SIG-M5 (cell line): Measurements from ENCODE around the gene SELE.

Experiments used
- DNase-seq: peaks from one replicate; lab custom pipeline; 2025; lab: John Stamatoyannopoulos, UW

The SELE gene

DNA sequence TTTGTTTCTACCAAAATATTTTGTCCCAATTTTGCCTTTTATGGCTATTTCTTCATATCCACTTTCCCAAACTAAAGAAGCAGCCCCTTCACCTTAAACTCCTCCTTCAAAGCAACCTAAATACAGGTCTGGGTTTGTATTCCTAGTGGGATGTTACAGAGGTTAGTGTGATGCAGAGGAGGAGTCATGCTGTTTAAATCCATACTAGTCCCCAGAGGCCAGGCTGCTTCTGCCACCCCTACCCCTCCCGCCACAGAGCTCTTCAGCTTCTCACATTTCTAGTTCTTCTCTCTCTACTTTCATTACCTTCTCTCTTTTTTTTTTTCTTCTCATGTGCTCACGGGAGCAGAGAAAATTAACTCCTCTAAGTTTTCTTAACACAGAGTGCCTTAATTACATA is 51.8 kb downstream of the SELE start:
- no peak for DNase-seq

DNA sequence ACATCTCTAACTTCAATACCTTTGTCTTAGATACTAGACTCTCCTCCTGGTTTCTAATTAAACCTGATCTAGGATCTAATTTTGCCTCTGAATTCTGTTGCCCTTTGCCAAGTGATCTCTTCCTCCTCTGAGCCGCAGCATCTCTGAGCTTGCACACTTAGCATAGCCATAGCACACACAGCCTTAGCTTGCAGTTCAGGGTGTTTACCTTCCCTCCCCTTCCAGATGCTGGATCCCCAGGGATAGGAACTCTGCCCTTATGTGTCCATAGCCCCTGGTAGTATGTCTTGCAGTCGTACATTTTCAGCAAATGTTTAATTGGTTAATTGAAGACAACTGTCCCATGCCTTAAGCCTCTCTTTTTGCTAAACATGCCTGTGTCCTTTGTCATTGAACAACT is 52.7 kb downstream of the SELE start:
- no peak for DNase-seq

DNA sequence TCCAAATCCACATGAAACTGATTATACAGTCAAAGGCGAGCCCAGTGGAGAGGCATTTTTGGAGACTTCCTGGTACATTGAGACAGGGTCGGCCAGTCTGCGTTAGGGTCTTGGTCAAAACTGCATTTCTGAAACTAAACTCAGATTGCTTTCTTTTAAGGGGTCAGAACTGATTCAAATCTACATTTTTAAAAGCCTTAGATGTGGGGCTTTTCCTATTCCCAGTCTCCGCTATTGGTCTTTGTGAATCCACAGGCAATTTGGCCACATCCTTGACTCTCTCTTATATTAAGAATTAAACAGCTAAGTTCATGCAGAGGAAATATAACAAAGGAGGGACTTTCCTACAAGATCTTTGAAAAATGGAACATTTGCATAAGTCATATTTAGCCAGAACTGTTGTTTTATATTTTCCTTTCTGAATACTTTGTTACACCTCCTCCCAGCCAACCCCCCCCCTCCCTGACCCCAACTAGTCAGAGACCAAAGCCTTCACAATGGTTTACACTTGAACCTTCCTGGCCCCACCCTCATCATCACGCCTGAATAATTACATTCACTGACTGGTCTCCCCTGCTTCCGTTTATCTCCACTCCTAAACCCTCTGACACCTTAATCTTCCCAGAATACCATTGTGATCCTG is 53.4 kb downstream of the SELE start:
- no peak for DNase-seq

DNA sequence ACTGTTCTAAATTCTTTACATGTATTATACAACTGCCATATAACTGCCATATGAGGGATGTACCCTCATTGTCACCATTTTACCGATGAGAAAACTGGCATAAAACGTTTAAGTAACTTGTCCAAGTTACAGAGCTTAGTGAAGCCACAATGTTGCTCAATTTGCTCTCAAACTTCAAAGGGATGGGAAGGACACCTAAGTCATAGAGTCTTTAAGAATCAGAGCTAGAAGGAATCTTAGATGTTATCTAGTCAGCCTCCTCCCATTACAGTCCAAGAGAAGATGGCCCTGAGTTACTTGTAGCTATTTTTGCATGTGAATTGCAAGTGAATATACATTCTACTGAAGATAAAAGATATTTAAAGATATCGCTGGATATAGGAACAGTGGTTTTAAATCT is 54.2 kb downstream of the SELE start:
- DNase-seq = no peak

DNA sequence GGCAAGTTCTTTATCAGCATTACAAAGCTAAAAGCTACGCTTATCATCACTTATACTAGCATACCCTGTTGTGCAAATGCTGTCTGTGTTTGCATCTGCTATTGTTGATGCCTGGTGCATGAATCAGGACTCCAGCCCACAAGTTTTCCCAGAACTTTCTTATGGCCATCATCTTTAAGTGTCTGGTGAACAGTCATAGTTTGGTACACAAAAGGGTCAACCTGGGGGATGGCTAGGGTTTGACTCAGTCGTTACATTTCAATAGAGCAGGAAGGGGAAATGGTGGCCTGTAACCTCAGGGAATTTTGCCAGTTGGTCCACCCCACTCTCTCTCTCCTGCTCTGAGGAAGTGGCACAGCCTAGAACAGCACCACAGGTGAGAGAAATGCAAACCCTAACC is 57.9 kb downstream of the SELE start:
- no peak for DNase-seq
